HG03175 (cell line): ENCODE measurements around the gene SEPTIN5.

Experiments
- ATAC-seq: cut with Tn5 transposase; IDR thresholded peaks from one replicate; pipeline ENCODE4 v1.9.1; 2021; ENCODE audit warnings: mild to moderate bottlenecking, moderate library complexity; ENCODE audit not compliant: unreplicated experiment

Gene SEPTIN5

GRCh38 chr22:19705181-19705934 lies 8.9 kb upstream of the SEPTIN5 start:
- ATAC-seq: no peak

GRCh38 chr22:19706661-19707151 lies 7.6 kb upstream of the SEPTIN5 start:
- no peak for ATAC-seq

- ATAC-seq: no peak
Measured at GRCh38 chr22:19707347-19708290, 6.7 kb upstream of the SEPTIN5 start.

GRCh38 chr22:19708321-19709011 lies 5.8 kb upstream of the SEPTIN5 start:
- ATAC-seq: no peak

GRCh38 chr22:19709063-19709769 lies 5.1 kb upstream of the SEPTIN5 start:
- no peak for ATAC-seq

GRCh38 chr22:19710020-19710768 lies 4.1 kb upstream of the SEPTIN5 start:
- no peak for ATAC-seq

- no peak for ATAC-seq
Measured at GRCh38 chr22:19710769-19711106, 3.6 kb upstream of the SEPTIN5 start.

GRCh38 chr22:19713245-19713644 lies 1.1 kb upstream of the SEPTIN5 start:
- ATAC-seq: no peak

- no peak for ATAC-seq
Measured at GRCh38 chr22:19713650-19714311, 522 bp upstream of the SEPTIN5 start.

GRCh38 chr22:19715188-19715930 lies 1.1 kb downstream of the SEPTIN5 start:
- no peak for ATAC-seq

GRCh38 chr22:19716041-19716828 lies 1.9 kb downstream of the SEPTIN5 start:
- ATAC-seq: no peak

GRCh38 chr22:19716829-19717105 lies 2.5 kb downstream of the SEPTIN5 start:
- no peak for ATAC-seq

GRCh38 chr22:19717181-19717580 lies 2.9 kb downstream of the SEPTIN5 start:
- no peak for ATAC-seq

GRCh38 chr22:19717691-19718455 lies 3.6 kb downstream of the SEPTIN5 start:
- ATAC-seq: peak; percentile 63

- no peak for ATAC-seq
Measured at GRCh38 chr22:19718456-19719049, 4.2 kb downstream of the SEPTIN5 start.

GRCh38 chr22:19719050-19719482 lies 4.8 kb downstream of the SEPTIN5 start:
- ATAC-seq: no peak

GRCh38 chr22:19719488-19720021 lies 5.3 kb downstream of the SEPTIN5 start:
- ATAC-seq: no peak
